ENCODE data around the gene ZBTB5.

DNA sequence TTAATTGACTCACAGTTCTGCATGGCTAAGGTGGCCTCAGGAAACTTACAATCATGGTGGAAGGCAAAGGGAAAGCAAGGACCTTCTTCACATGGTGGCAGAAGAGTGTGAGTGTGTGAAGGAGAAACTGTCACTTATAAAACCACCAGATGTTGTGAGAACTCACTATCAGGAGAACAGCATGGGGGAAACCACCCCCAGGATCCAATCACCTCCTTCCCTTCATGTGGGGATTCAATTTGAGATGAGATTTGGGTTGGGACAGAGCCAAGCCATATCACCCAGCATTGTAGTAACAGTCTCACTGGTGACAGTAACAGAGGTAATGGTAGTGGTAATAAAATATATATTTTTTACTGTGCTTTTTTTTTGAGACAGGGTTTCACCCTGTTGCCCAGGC lies 18.1 kb downstream of the ZBTB5 start:
- TF ChIP-seq, protein P1, sequence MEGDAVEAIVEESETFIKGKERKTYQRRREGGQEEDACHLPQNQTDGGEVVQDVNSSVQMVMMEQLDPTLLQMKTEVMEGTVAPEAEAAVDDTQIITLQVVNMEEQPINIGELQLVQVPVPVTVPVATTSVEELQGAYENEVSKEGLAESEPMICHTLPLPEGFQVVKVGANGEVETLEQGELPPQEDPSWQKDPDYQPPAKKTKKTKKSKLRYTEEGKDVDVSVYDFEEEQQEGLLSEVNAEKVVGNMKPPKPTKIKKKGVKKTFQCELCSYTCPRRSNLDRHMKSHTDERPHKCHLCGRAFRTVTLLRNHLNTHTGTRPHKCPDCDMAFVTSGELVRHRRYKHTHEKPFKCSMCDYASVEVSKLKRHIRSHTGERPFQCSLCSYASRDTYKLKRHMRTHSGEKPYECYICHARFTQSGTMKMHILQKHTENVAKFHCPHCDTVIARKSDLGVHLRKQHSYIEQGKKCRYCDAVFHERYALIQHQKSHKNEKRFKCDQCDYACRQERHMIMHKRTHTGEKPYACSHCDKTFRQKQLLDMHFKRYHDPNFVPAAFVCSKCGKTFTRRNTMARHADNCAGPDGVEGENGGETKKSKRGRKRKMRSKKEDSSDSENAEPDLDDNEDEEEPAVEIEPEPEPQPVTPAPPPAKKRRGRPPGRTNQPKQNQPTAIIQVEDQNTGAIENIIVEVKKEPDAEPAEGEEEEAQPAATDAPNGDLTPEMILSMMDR (IDR thresholded peaks at IDR 0.05; ENCODE audit: control extremely low read depth in 1 of 3, insufficient read depth in 1 of 3, low read depth in 1 of 3, low read length in 3 of 3): no peak
- TF ChIP-seq TAF1 (IDR thresholded peaks at IDR 0.05; ENCODE audit: low read depth, low read length) (no peak), POLR2AphosphoS5 (IDR thresholded peaks at IDR 0.05; ENCODE audit: low read depth, low read length) (no peak), POLR2A (IDR thresholded peaks at IDR 0.05; ENCODE audit: control extremely low read depth in 1 of 2, low read depth in 2 of 2, low read length in 2 of 2) (no peak)
- TF ChIP-seq, protein P2, sequence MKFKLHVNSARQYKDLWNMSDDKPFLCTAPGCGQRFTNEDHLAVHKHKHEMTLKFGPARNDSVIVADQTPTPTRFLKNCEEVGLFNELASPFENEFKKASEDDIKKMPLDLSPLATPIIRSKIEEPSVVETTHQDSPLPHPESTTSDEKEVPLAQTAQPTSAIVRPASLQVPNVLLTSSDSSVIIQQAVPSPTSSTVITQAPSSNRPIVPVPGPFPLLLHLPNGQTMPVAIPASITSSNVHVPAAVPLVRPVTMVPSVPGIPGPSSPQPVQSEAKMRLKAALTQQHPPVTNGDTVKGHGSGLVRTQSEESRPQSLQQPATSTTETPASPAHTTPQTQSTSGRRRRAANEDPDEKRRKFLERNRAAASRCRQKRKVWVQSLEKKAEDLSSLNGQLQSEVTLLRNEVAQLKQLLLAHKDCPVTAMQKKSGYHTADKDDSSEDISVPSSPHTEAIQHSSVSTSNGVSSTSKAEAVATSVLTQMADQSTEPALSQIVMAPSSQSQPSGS (IDR thresholded peaks at IDR 0.05; ENCODE audit: low read length): no peak

Data from H1 (cell line).